Central memory CD8-positive, alpha-beta T cell (primary cell): ENCODE measurements around the gene PSME4.
"Not testable (repeated sequence)": the region's sequence is repeated elsewhere in the genome, so short reads cannot be mapped to it uniquely, and the experiment has no call there.

ENCODE experiments used
- ATAC-seq: fragments of 150-1000 bp; cut with Tn5 transposase; replicated peaks from 2 replicates; pipeline ENCODE4 v1.10.0; 2022; ENCODE audit warnings: mild to moderate bottlenecking, moderate FRiP score, moderate number of reproducible peaks; ENCODE audit not compliant: poor library complexity, severe bottlenecking; ENCODE audit errors: extremely low read depth
- DNase-seq, 2 donors: peaks; one replicate each; pipeline ENCODE4 v3.0.0; 2021; ENCODE audit warnings: low spot score in 2 of 2
- H3K27ac Mint-ChIP-seq: one replicate; pipeline ENCODE4 v1.8.0; 2022; ENCODE audit warnings: low read depth, mild to moderate bottlenecking, moderate library complexity, mixed read lengths
- H3K27me3 Mint-ChIP-seq: one replicate; pipeline ENCODE4 v1.8.0; 2022; ENCODE audit warnings: mixed read lengths
- H3K36me3 Mint-ChIP-seq: one replicate; pipeline ENCODE4 v1.8.0; 2022; ENCODE audit warnings: mild to moderate bottlenecking, moderate library complexity, mixed read lengths; ENCODE audit not compliant: insufficient read depth
- H3K4me1 Mint-ChIP-seq: one replicate; pipeline ENCODE4 v1.8.0; 2022; ENCODE audit warnings: mixed read lengths
- H3K4me3 Mint-ChIP-seq: one replicate; pipeline ENCODE4 v1.8.0; 2022; ENCODE audit warnings: mild to moderate bottlenecking, moderate library complexity, mixed read lengths
- H3K9me3 Mint-ChIP-seq: one replicate; pipeline ENCODE4 v1.8.0; 2022; ENCODE audit warnings: mixed read lengths

Gene PSME4

DNA sequence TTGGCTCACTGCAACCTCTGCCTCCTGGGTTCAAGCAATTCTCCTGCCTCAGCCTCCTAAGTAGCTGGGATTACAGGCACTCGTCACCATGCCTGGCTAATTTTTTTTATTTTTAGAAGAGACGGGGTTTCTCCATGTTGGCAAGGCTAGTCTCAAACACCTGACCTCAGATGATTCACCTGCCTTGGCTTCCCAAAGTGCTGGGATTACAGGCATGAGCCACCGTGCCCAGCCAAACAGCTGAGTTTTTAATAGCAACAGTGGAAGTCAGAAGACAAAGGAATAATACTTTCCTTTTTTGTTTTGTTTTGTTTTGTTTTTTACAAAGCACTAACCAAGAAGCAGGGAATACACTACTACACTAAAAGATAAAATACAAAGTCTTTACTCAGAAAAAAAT, 127.9 kb downstream of the PSME4 start:
- no peaks in the 10 kb centered on the region for H3K9me3 Mint-ChIP-seq
- H3K4me1 Mint-ChIP-seq: peaks cover 12% of the 10 kb centered on the region
- no peak overlapping the region for H3K27ac Mint-ChIP-seq
- ATAC-seq (no peak), DNase-seq (no peak)
- H3K36me3 Mint-ChIP-seq: peaks cover 3% of the 10 kb centered on the region
- no peak overlapping the region for H3K4me3 Mint-ChIP-seq
- H3K27me3 Mint-ChIP-seq: no peaks in the 10 kb centered on the region

DNA sequence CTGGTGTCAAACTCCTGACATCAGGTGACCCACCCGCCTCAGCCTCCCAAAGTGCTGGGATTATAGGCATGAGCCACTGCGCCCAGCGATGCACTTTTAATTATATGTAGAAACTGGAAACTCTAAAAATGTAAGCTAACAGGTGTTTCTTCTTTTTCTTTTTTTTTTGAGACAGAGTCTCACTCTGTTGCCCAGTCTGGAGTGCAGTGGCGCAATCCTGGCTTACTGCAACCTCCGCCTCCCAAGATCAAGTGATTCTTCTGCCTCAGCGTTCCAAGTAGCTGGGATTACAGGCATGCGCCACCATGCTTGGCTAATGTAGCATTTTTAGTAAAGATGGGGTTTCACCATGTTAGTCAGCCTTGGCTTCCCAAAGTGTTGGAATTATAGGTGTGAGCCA, 129.1 kb downstream of the PSME4 start:
- H3K9me3 Mint-ChIP-seq, DNase-seq, H3K27ac Mint-ChIP-seq, H3K36me3 Mint-ChIP-seq, H3K27me3 Mint-ChIP-seq, ATAC-seq, H3K4me3 Mint-ChIP-seq: not testable (repeated sequence)
- H3K4me1 Mint-ChIP-seq: peaks cover 12% of the 10 kb centered on the region

DNA sequence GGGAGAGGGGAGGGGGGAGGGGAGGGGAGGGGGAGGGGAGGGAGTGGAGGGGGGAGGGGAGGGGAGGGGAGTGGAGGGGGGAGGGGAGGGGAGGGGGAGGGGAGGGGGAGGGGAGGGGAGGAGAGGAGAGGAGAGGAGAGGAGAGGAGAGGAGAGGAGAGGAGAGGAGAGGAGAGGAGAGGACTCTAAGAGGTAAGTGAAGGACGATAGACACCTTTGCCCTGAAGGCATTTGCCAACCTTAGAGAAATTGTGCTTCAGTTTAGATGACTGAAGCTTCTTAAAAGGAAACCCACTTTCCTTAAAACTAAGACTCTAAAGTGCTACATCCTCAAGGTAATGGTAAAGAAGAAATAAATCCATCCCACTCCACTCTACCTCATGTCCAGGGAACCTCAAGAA, 130.2 kb downstream of the PSME4 start:
- H3K9me3 Mint-ChIP-seq: no peaks in the 10 kb centered on the region
- H3K27me3 Mint-ChIP-seq: no peaks in the 10 kb centered on the region
- DNase-seq (no peak), ATAC-seq (no peak)
- H3K4me1 Mint-ChIP-seq: peaks cover 8% of the 10 kb centered on the region
- H3K4me3 Mint-ChIP-seq: no peak overlapping the region
- H3K36me3 Mint-ChIP-seq: peaks cover 3% of the 10 kb centered on the region
- no peak overlapping the region for H3K27ac Mint-ChIP-seq

DNA sequence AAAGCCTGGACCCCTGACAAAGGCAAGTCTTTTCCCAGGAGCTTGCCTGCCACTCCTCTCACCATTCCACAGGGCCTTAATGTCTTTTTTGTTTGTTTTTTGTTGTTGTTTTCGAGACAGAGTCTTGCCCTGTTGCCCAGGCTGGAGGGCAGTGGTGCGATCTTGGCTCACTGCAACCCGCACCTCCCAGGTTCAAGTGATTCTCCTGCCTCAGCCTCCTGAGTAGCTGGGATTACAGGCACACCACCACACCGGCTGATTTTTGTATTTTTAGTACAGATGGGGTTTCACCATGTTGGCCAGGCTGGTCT, 140.9 kb downstream of the PSME4 start:
- H3K27me3 Mint-ChIP-seq, H3K36me3 Mint-ChIP-seq, H3K4me1 Mint-ChIP-seq, DNase-seq, H3K27ac Mint-ChIP-seq, H3K9me3 Mint-ChIP-seq, H3K4me3 Mint-ChIP-seq, ATAC-seq: not testable (repeated sequence)

DNA sequence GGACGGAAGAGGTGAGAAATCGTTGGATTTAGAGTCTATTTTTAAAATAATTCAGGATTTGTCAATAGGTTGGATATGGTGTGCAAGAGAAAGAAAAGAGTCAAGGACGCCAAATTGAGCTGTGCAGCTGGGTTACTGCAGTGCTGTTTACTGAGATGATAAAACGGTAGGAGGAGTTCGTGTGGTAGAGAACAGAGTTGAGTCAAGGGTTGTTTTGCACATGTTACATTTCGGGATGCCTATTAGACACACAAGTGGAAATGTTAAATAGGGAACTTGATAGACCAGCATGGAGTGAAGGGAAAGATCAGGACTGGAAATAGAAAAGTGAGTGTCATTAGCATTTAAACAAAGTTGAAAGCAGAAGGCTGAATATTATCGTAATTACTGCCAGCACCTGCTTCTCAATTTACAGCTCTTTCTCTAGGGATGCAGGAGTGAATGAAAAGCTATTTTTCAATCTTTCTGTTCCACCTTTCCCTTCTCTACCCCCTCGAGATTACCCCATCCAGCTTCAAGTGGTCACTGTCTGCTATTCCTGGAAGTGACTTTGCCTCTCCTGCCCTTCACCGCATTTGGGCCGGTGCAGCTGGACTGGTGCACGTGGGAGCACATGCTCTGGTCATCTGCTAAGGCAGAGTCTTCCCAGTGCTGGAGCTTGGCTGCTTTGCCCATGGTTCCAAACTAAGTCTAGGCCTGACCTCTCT, 141.4 kb downstream of the PSME4 start:
- Mint-ChIP-seq H3K27ac (no peak overlapping the region), H3K27me3 (no peaks in the 10 kb centered on the region), H3K4me1 (no peaks in the 10 kb centered on the region), H3K9me3 (no peaks in the 10 kb centered on the region), H3K36me3 (peaks cover 6% of the 10 kb centered on the region), H3K4me3 (no peak overlapping the region)
- no peak for DNase-seq
- ATAC-seq: no peak

DNA sequence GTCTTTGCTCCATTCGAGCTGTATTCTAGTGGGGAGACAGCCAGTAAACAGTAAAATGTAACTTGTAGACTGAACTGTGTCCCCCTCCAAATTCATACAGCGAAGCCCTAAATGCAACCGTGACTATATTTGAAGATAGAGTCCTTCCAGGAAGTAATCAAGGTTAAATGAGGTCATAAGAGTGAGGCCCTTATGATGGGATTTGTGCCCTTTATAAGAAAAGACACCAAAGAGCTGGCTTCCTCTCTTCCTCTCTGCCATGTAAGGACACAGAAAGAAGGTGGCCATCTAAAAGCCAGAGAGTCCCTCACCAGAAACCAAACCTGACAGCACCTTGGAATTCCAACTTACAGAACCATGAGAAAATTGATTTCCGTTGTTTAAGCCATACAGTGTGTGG, 142.5 kb downstream of the PSME4 start:
- Mint-ChIP-seq H3K36me3 (peaks cover 6% of the 10 kb centered on the region), H3K4me3 (no peak overlapping the region), H3K4me1 (no peaks in the 10 kb centered on the region), H3K27ac (no peak overlapping the region), H3K27me3 (no peaks in the 10 kb centered on the region), H3K9me3 (no peaks in the 10 kb centered on the region)
- no peak for ATAC-seq
- no peak for DNase-seq

DNA sequence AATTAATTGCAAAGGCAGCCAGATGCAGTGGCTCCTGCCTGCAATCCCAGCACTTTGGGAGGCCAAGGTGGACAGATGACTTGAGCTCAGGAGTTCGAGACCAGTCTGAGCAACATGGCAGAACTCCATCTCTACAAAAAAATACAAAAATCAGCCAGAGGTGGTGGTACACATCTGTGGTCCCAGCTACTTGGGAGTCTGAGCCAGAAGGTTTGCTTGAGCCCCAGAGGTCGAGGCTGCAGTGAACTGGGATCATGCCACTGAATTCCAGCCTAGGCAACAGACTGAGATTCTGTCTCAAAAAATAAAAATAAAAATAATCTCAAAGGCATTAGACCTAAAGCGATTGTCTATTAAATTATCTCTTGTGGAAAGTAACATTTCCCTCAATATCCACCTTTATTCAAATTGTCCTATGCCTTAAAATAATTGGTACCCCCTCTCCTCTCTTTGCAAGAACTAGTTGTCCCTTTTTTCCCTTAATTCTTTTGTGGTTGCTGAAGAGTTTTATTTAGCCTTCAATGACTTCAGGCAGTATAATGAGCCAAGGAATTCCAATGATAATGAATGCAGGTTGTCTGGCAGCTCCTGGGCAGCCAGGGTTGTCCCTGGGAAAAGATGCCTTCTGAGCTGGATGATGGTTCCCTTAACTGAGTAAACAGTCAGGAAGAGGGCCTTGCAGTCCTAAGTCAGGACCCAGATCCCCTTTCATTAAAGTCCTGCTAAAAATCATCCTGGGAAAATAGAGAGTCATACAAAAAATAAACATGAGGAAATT, 143.2 kb downstream of the PSME4 start:
- Mint-ChIP-seq H3K27me3 (no peaks in the 10 kb centered on the region), H3K4me3 (no peak overlapping the region), H3K36me3 (peaks cover 5% of the 10 kb centered on the region), H3K4me1 (no peaks in the 10 kb centered on the region), H3K9me3 (no peaks in the 10 kb centered on the region), H3K27ac (no peak overlapping the region)
- no peak for DNase-seq
- ATAC-seq: no peak

DNA sequence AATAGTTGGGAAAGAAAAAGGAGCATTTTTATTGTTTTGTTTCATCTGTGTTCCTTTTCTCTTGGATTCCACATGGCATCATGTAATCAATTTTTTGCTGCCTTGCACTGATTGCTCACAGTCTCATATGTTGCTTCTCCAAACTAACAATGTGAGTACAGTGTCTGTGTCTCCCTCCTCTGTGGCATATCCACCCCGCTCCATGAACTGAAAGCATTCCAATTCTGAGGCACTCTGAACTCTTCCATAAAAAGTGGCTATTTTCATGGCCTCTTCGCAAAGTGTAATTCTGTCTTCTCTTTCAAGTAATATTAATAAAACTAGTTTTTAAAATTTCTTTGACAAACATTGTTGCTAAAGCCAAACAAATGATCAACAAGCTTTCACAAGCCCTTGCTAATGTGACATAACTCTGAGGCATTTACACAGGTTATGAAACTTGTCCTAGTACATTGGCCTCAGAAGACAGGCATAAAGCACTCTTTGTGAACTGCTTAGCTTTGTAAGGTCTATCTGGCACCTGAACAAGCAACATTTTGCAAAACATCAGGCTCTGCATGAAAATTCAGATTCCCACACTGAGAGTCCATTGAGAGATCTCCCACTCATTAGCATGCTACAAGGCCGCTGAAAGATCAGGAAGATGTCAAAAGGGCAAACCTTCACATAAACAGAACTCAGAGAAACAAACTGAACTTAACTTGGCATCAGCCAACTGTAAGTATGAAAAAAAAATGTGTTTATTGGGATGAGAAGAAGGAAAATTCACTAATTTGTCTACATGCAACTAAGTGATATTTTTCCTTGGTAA, 144.0 kb downstream of the PSME4 start:
- DNase-seq: no peak
- H3K27ac Mint-ChIP-seq: no peak overlapping the region
- no peak overlapping the region for H3K4me3 Mint-ChIP-seq
- H3K4me1 Mint-ChIP-seq: no peaks in the 10 kb centered on the region
- H3K9me3 Mint-ChIP-seq: no peaks in the 10 kb centered on the region
- peaks cover 4% of the 10 kb centered on the region for H3K36me3 Mint-ChIP-seq
- no peak for ATAC-seq
- no peaks in the 10 kb centered on the region for H3K27me3 Mint-ChIP-seq

DNA sequence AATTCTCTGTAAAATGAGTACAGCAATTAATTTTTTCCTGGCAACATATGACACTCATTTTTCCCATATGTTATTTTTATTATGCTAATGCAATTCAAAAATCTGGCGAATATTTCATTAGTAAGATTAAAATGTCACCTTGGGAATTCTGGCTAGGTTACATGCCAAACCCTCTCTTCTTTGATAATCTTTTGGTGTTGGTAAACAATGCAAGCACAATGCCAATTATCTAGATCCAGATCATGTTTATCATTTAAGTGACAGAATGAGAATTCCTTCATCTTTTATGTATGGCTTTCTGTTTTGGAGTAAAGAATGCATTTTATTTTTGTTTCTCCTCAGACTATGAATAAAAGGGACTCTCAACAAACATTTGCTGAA, 144.8 kb downstream of the PSME4 start:
- Mint-ChIP-seq H3K27me3 (no peaks in the 10 kb centered on the region), H3K27ac (no peak overlapping the region), H3K36me3 (peaks cover 2% of the 10 kb centered on the region), H3K4me1 (no peaks in the 10 kb centered on the region), H3K4me3 (no peak overlapping the region), H3K9me3 (no peaks in the 10 kb centered on the region)
- ATAC-seq (no peak), DNase-seq (no peak)

DNA sequence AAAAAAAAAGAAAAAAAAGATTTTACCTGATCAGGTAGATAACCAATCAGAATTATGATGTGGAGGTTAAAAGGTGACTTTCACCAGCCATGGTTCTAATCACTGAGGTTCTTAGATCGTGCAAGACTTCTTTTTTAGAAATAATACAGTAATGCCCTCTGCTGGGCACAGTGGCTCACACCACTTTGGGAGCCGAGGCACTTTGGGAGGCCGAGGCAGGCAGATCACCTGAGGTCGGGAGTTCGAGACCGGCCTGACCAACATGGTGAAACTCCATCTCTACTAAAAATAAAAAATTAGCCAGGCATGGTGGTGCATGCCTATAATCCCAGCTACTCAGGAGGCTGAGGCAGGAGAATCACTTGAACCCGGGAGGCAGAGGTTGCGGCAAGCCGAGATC, 147.2 kb downstream of the PSME4 start:
- DNase-seq, H3K27ac Mint-ChIP-seq, H3K36me3 Mint-ChIP-seq, H3K9me3 Mint-ChIP-seq, H3K27me3 Mint-ChIP-seq, ATAC-seq, H3K4me3 Mint-ChIP-seq, H3K4me1 Mint-ChIP-seq: not testable (repeated sequence)

DNA sequence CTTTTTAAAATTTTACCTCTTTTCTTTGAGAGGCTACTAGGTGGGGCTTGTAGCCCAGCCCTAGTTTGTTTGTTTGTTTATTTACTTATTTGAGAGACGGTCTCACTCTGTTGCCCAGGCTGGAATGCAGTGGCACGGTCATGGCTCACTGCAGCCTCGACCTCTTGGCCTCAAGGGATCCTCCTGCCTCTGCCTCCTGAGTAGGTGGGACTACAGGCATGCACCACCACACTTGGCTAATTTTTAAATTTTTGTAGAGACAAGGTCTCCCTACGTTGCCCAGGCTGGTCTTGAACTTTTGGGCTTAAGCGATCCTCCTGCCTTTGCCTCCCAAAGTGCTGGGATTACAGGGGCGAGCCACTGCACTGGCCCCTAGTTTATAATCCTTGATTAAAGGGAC, 149.0 kb downstream of the PSME4 start:
- no peak for ATAC-seq

DNA sequence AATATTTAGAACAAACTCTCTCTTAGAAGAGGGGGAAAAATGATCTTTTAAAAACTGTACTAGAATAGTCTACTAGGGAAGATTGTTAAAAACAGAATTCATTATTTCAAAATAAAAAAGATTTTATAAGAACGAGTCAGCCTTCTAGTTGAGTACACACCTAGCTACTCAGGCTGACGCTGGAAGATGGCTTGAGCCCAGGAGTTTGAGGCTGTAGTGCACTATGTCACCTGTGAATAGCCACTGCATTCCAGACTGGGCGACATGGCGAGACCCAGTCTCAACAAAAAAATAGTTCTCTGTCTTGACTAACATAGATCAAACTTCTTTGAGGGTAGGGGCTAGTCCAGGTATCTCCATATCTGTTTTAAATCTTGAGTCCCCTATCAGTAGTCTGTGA, 150.1 kb downstream of the PSME4 start:
- H3K27ac Mint-ChIP-seq: no peak overlapping the region
- no peaks in the 10 kb centered on the region for H3K27me3 Mint-ChIP-seq
- no peak overlapping the region for H3K4me3 Mint-ChIP-seq
- H3K36me3 Mint-ChIP-seq: peaks cover 31% of the 10 kb centered on the region
- H3K4me1 Mint-ChIP-seq: no peaks in the 10 kb centered on the region
- no peak for DNase-seq
- no peak for ATAC-seq
- H3K9me3 Mint-ChIP-seq: no peaks in the 10 kb centered on the region

More for the DNA sequence above, 149.0 kb downstream of the PSME4 start:
- Mint-ChIP-seq H3K36me3 (peaks cover 20% of the 10 kb centered on the region), H3K4me1 (no peaks in the 10 kb centered on the region), H3K9me3 (no peaks in the 10 kb centered on the region), H3K4me3 (no peak overlapping the region), H3K27ac (no peak overlapping the region), H3K27me3 (no peaks in the 10 kb centered on the region)
- DNase-seq: no peak

DNA sequence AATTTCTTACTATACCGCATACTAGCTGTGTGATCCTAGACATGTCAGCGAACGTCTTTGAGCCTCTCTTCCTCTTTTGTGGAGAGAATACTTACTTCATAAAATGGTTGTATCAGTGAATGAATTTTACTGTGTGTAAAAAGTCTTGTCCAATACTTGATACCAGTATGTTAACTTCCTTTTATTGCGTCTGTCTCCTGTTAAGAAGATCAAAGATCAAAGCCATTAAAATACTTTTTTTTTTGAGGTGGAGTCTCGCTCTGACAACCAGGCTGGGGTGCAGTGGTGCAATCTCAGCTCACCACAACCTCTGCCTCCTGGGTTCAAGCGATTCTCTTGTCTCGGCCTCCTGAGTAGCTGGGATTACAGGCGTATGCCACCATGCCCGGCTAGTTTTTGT, 150.7 kb downstream of the PSME4 start:
- H3K9me3 Mint-ChIP-seq: no peaks in the 10 kb centered on the region
- no peak for ATAC-seq
- no peaks in the 10 kb centered on the region for H3K4me1 Mint-ChIP-seq
- no peak overlapping the region for H3K27ac Mint-ChIP-seq
- peaks cover 37% of the 10 kb centered on the region for H3K36me3 Mint-ChIP-seq
- no peak overlapping the region for H3K4me3 Mint-ChIP-seq
- DNase-seq: no peak
- no peaks in the 10 kb centered on the region for H3K27me3 Mint-ChIP-seq
